A673 (cell line): Measurements from ENCODE around the gene PXDN. TPM values are rescaled to one million over a fixed set of nuclear protein-coding genes. Genes with fewer than 3 reads are reported as not detected.
"Not testable (repeated sequence)": the region's sequence is repeated elsewhere in the genome, so short reads cannot be mapped to it uniquely, and the experiment has no call there.

ENCODE experiments used
- BruUV-seq: library from RNA; stranded (reverse); fragments of 400-500 nt; replicated peaks from 2 replicates; lab custom pipeline; 2021; lab: Mats Ljungman, UMichigan
- CTCF ChIA-PET: fragments of 300-600 bp; sonication (Branson Sonifier 250); formaldehyde crosslinking; loops from one replicate; lab custom pipeline; 2022; ENCODE audit warnings: antibody characterized with exemption; lab: Charles Lee
- POLR2A ChIA-PET: fragments of 300-600 bp; sonication (Branson Sonifier 250); formaldehyde crosslinking; loops from one replicate; lab custom pipeline; 2022; ENCODE audit warnings: antibody characterized with exemption; ENCODE audit not compliant: low non-redundant PET; lab: Charles Lee
- DNase-seq: peaks from one replicate; pipeline ENCODE4 v3.0.0-alpha.2; 2015; ENCODE audit warnings: low spot score
- H3K27ac ChIP-seq: fragments of 200-600 bp; sonication (generic); 2 replicates; pipeline ENCODE4 v1.5.1; 2016; ENCODE audit warnings: mixed run types, low read depth, mild to moderate bottlenecking, mixed read lengths, antibody characterized with exemption, low read length; ENCODE audit not compliant: poor library complexity, severe bottlenecking
- H3K27me3 ChIP-seq: fragments of 200-600 bp; sonication (generic); replicated peaks from 2 replicates; pipeline ENCODE4 v1.6.1; 2017; ENCODE audit warnings: mixed run types, low read depth, mild to moderate bottlenecking, mixed read lengths, antibody characterized with exemption, low read length; ENCODE audit not compliant: insufficient read depth, poor library complexity
- H3K36me3 ChIP-seq: fragments of 200-600 bp; sonication (generic); 2 replicates; pipeline ENCODE4 v1.6.1; 2016; ENCODE audit warnings: mixed run types, mild to moderate bottlenecking, mixed read lengths, antibody characterized with exemption, low read length; ENCODE audit not compliant: insufficient read depth, poor library complexity, severe bottlenecking
- H3K4me1 ChIP-seq: fragments of 200-600 bp; sonication (generic); 2 replicates; pipeline ENCODE4 v1.6.1; 2017; ENCODE audit warnings: mixed run types, mild to moderate bottlenecking, mixed read lengths, antibody characterized with exemption, low read length; ENCODE audit not compliant: insufficient read depth, poor library complexity, severe bottlenecking
- H3K4me3 ChIP-seq: fragments of 200-600 bp; sonication (generic); 2 replicates; pipeline ENCODE4 v1.5.1; 2016; ENCODE audit warnings: low read depth, mixed run types, mild to moderate bottlenecking, mixed read lengths, low read length; ENCODE audit not compliant: poor library complexity, severe bottlenecking
- H3K9me3 ChIP-seq: fragments of 200-600 bp; sonication (generic); 2 replicates; pipeline ENCODE4 v1.6.1; 2016; ENCODE audit warnings: mixed run types, low read depth, mild to moderate bottlenecking, mixed read lengths, antibody characterized with exemption, low read length; ENCODE audit not compliant: poor library complexity, severe bottlenecking
- CTCF ChIP-seq: fragments of 300-800, 200-600 bp; sonication (generic); conservative IDR thresholded peaks from 2 replicates; pipeline ENCODE4 v1.5.1; 2017; ENCODE audit warnings: low read depth, mild to moderate bottlenecking, antibody characterized with exemption, low read length, moderate library complexity, mixed read lengths
- EZH2 ChIP-seq: fragments of 200-600 bp; sonication (generic); IDR thresholded peaks from 2 replicates; pipeline ENCODE4 v1.6.1; 2017; ENCODE audit warnings: borderline replicate concordance, low read depth, mild to moderate bottlenecking, mixed read lengths, antibody characterized with exemption, low read length; ENCODE audit not compliant: poor library complexity, severe bottlenecking
- intact Hi-C: fragments of 100-400 bp; cut with micrococcal nuclease; formaldehyde crosslinking; loops from one replicate; pipeline ENCODE4 v1.10.0; 2022; ENCODE audit not compliant: unreplicated experiment
- total RNA-seq: library from RNA; stranded (reverse); gene quantifications from 2 replicates; pipeline ENCODE4 v1.2.3, GENCODE V29; 2021

Gene PXDN
- total RNA-seq, 1 experiment from 2014 or later, result 162 TPM

GRCh38 chr2:1736997-1737480, 7.3 kb downstream of the PXDN start:
- TF ChIP-seq EZH2 (no peak), CTCF (no peak)
- H3K27ac ChIP-seq, result no peak overlapping the region
- H3K4me1 ChIP-seq, result peaks cover 32% of the 10 kb centered on the region
- no peak for DNase-seq
- H3K27me3 ChIP-seq, result no peaks in the 10 kb centered on the region
- CTCF ChIA-PET, result no interaction called here
- H3K36me3 ChIP-seq, result peaks cover 13% of the 10 kb centered on the region
- H3K4me3 ChIP-seq, result no peak overlapping the region
- H3K9me3 ChIP-seq, result peaks cover 14% of the 10 kb centered on the region
- intact Hi-C loops, result no loop called here
- POLR2A ChIA-PET, result no interaction called here
- no TSS peak for BruUV-seq

GRCh38 chr2:1736045-1736444, 8.3 kb downstream of the PXDN start:
- peaks cover 32% of the 10 kb centered on the region for H3K4me1 ChIP-seq
- intact Hi-C loops, result no loop called here
- no peaks in the 10 kb centered on the region for H3K27me3 ChIP-seq
- H3K27ac ChIP-seq, result no peak overlapping the region
- CTCF ChIA-PET, result no interaction called here
- BruUV-seq, result no TSS peak
- no peak for TF ChIP-seq EZH2
- no peak for TF ChIP-seq CTCF
- POLR2A ChIA-PET, result no interaction called here
- peaks cover 14% of the 10 kb centered on the region for H3K9me3 ChIP-seq
- DNase-seq, result no peak
- H3K4me3 ChIP-seq, result no peak overlapping the region
- peaks cover 13% of the 10 kb centered on the region for H3K36me3 ChIP-seq

GRCh38 chr2:1733298-1733697, 11.0 kb downstream of the PXDN start:
- DNase-seq, intact Hi-C loops, BruUV-seq, H3K27me3 ChIP-seq, POLR2A ChIA-PET, CTCF ChIA-PET, H3K27ac ChIP-seq, H3K4me3 ChIP-seq: not testable (repeated sequence)
- peaks cover 13% of the 10 kb centered on the region for H3K36me3 ChIP-seq
- H3K9me3 ChIP-seq, result peaks cover 14% of the 10 kb centered on the region
- H3K4me1 ChIP-seq, result peaks cover 46% of the 10 kb centered on the region
